K562 (cell line): ENCODE measurements around the gene NEU1. TPM values are rescaled to one million over a fixed set of nuclear protein-coding genes. Genes with fewer than 3 reads are reported as not detected.

Experiments
- ARID3B ChIP-seq: fragments of 250-450 bp; sonication (Bioruptor Pico); IDR thresholded peaks from 2 replicates; pipeline ENCODE4 v1.4.0; 2020; ENCODE audit warnings: borderline replicate concordance
- CBFB ChIP-seq: sonication (generic); formaldehyde crosslinking; IDR thresholded peaks from 2 replicates; pipeline ENCODE4 v1.4.0; 2020; ENCODE audit warnings: mild to moderate bottlenecking, missing genetic modification reagents
- CTBP1 ChIP-seq: fragments of 450-650 bp; IDR thresholded peaks from 2 replicates; pipeline ENCODE4 v1.6.1; 2016; ENCODE audit warnings: borderline replicate concordance
- GATAD2A ChIP-seq: fragments of 450-650 bp; IDR thresholded peaks from 2 replicates; pipeline ENCODE4 v1.6.1; 2017
- GTF2A2 ChIP-seq: IDR thresholded peaks from 2 replicates; pipeline ENCODE4 v1.6.1; 2016; ENCODE audit warnings: mild to moderate bottlenecking, missing genetic modification characterization, missing compliant biosample characterization
- GTF2F1 ChIP-seq: IDR thresholded peaks from 2 replicates; pipeline ENCODE4 v1.6.1; 2011; ENCODE audit warnings: low read depth, low read length, improper control_type of control experiment
- HDAC1 ChIP-seq, 2 experiments: fragments of 450-650 bp; IDR thresholded peaks; 2 replicates each; pipeline ENCODE4 v1.6.1; 2016 to 2017; ENCODE audit warnings: inconsistent platforms in 1 of 2, mild to moderate bottlenecking in 1 of 2, moderate library complexity in 1 of 2
- HDAC8 ChIP-seq: fragments of 450-650 bp; IDR thresholded peaks from 2 replicates; pipeline ENCODE4 v1.6.1; 2016; ENCODE audit warnings: mild to moderate bottlenecking, missing genetic modification characterization, moderate library complexity, missing compliant biosample characterization
- HMG20A ChIP-seq: fragments of 450-650 bp; formaldehyde crosslinking; conservative IDR thresholded peaks from 2 replicates; pipeline ENCODE4 v1.4.0; 2020; ENCODE audit warnings: mild to moderate bottlenecking, mixed read lengths
- HNRNPUL1 ChIP-seq: fragments of 200-400 bp; formaldehyde crosslinking; IDR thresholded peaks from 2 replicates; pipeline ENCODE4 v1.6.1; 2017; ENCODE audit warnings: low read length
- JUNB ChIP-seq: fragments of 450-650 bp; formaldehyde crosslinking; conservative IDR thresholded peaks from 2 replicates; pipeline ENCODE4 v1.4.0; 2020; ENCODE audit warnings: mild to moderate bottlenecking
- MITF ChIP-seq: IDR thresholded peaks from 2 replicates; pipeline ENCODE4 v1.6.1; 2014; ENCODE audit warnings: antibody characterized with exemption
- NR2F6 ChIP-seq: fragments of 450-650 bp; formaldehyde crosslinking; IDR thresholded peaks from 2 replicates; pipeline ENCODE4 v1.4.0; 2020; ENCODE audit warnings: mild to moderate bottlenecking
- RBM15 ChIP-seq: fragments of 200-400 bp; formaldehyde crosslinking; IDR thresholded peaks from 2 replicates; pipeline ENCODE4 v1.6.1; 2018; ENCODE audit warnings: mild to moderate bottlenecking, low read length, moderate library complexity; ENCODE audit not compliant: insufficient read depth
- RNF2 ChIP-seq: sonication (generic); IDR thresholded peaks from 2 replicates; pipeline ENCODE4 v1.6.1; 2016
- SLC30A9 ChIP-seq: fragments of 250-450 bp; sonication (Bioruptor Pico); IDR thresholded peaks from 2 replicates; pipeline ENCODE4 v1.8.0; 2022; ENCODE audit warnings: mild to moderate bottlenecking, moderate library complexity
- TCF3 ChIP-seq: sonication (generic); formaldehyde crosslinking; IDR thresholded peaks from 2 replicates; pipeline ENCODE4 v1.4.0; 2020; ENCODE audit warnings: mild to moderate bottlenecking, missing genetic modification reagents
- THRB ChIP-seq: fragments of 450-650 bp; formaldehyde crosslinking; conservative IDR thresholded peaks from 2 replicates; pipeline ENCODE4 v1.4.0; 2022; ENCODE audit warnings: mild to moderate bottlenecking, missing genetic modification characterization
- WHSC1 ChIP-seq: IDR thresholded peaks from one replicate; pipeline ENCODE4 v1.6.1; 2012; ENCODE audit warnings: low read length, control low read depth, inconsistent platforms
- ZBTB33 ChIP-seq: sonication (generic); formaldehyde crosslinking; IDR thresholded peaks from 2 replicates; pipeline ENCODE4 v1.8.1; 2023; ENCODE audit warnings: mild to moderate bottlenecking, missing genetic modification reagents
- ZNF12 ChIP-seq: sonication (generic); formaldehyde crosslinking; IDR thresholded peaks from 2 replicates; pipeline ENCODE4 v1.4.0; 2020; ENCODE audit warnings: mild to moderate bottlenecking, missing genetic modification reagents
- ZNF174 ChIP-seq: fragments of 250-450 bp; sonication (Bioruptor Pico); IDR thresholded peaks from 2 replicates; pipeline ENCODE4 v1.4.0; 2020; ENCODE audit warnings: mild to moderate bottlenecking
- ZNF224 ChIP-seq: sonication (generic); formaldehyde crosslinking; IDR thresholded peaks from 2 replicates; pipeline ENCODE4 v1.8.0; 2022; ENCODE audit warnings: mild to moderate bottlenecking, missing genetic modification reagents
- ZNF316 ChIP-seq: fragments of 450-650 bp; IDR thresholded peaks from 2 replicates; pipeline ENCODE4 v1.6.1; 2016
- ZNF507 ChIP-seq: conservative IDR thresholded peaks from 2 replicates; pipeline ENCODE4 v1.6.1; 2017; ENCODE audit warnings: missing genetic modification characterization, missing compliant biosample characterization
- ZNF583 ChIP-seq: fragments of 250-450 bp; sonication (Bioruptor Pico); IDR thresholded peaks from 2 replicates; pipeline ENCODE4 v1.4.0; 2020
- ZNF778 ChIP-seq: fragments of 450-650 bp; formaldehyde crosslinking; IDR thresholded peaks from 2 replicates; pipeline ENCODE4 v1.4.0; 2020; ENCODE audit warnings: mild to moderate bottlenecking, moderate library complexity
- polyA plus RNA-seq, 8 experiments: library from polyadenylated mRNA; depleted of rRNA in 4 of 8; stranded (reverse) in 5 of 8; unstranded in 3 of 8; fragments of >200 nt; fragmentation: Nextera tagmentation in 2 of 8; fragmentation: Illumina TruSeq in 1 of 8; extraction: Ambion mirVana in 2 of 8; extraction: Trizol in 1 of 8; gene quantifications; 2 replicates each; pipeline versions ENCODE4 v1.2.1 to v1.2.3, GENCODE V29; 2011 to 2014; ENCODE audit warnings: inconsistent platforms in 1 of 8, missing spikeins in 1 of 8
- total RNA-seq, 7 experiments: library from RNA; depleted of rRNA in 6 of 7; stranded (reverse); fragments of >200 nt in 6 of 7; fragmentation: Illumina TruSeq in 2 of 7; extraction: Trizol in 2 of 7; gene quantifications; 2 replicates each; pipeline versions ENCODE4 v1.2.1 to v1.2.3, GENCODE V29; 2011 to 2021; ENCODE audit warnings: low replicate concordance in 1 of 7

Gene NEU1
- total and polyA plus RNA-seq, 9 of the 15 experiments (the other 6 are each of a cell fraction or from before 2014, with no cell fraction given) = 14.8 to 67.8 (median 51.0) TPM

GRCh38 chr6:31829633-31830283, 32.9 kb downstream of the NEU1 start (continued):
- TF ChIP-seq ZBTB33 (CRISPR knock-in tag) = no peak
- TF ChIP-seq RNF2 = no peak; the same call in 1 of the 2 replicates
- TF ChIP-seq HNRNPUL1 = no peak
- TF ChIP-seq ZNF778 (CRISPR knock-in tag) = no peak
- TF ChIP-seq RBM15 = no peak
- TF ChIP-seq ZNF12 = no peak
- peak; percentile 95 for TF ChIP-seq NR2F6 (CRISPR knock-in tag)
- TF ChIP-seq HDAC1 (IDR thresholded peaks at IDR 0.05) = peak in 1 of 2 experiments; percentile 38; a peak in 2 of 4 replicates
- TF ChIP-seq ZNF583 = no peak
- TF ChIP-seq ARID3B (CRISPR knock-in tag) = no peak
- TF ChIP-seq MITF = no peak
- TF ChIP-seq ZNF316 = no peak
- TF ChIP-seq ZNF507 (tag) = no peak
- no peak for TF ChIP-seq ZNF174
- no peak for TF ChIP-seq CBFB (CRISPR knock-in tag)
- TF ChIP-seq CTBP1 = no peak
- TF ChIP-seq GTF2A2 (tag) = no peak
- TF ChIP-seq ZNF224 (CRISPR knock-in tag) = no peak
- TF ChIP-seq THRB (CRISPR knock-in tag) = no peak
- 0 out of 2 replicates have a peak, but pooled peaks have one; percentile 54 for TF ChIP-seq HMG20A
- no peak for TF ChIP-seq HDAC8 (tag)
- no peak for TF ChIP-seq GATAD2A
- no peak for TF ChIP-seq GTF2F1
- TF ChIP-seq TCF3 (CRISPR knock-in tag) = no peak
- TF ChIP-seq SLC30A9 (CRISPR knock-in tag) = no peak
- TF ChIP-seq WHSC1 = no peak
- TF ChIP-seq JUNB (CRISPR knock-in tag) = no peak; the same call in 1 of the 2 replicates
